Astrocyte of the spinal cord (primary cell): ENCODE results near the gene PIP.
"Not testable (repeated sequence)": the region's sequence is repeated elsewhere in the genome, so short reads cannot be mapped to it uniquely, and the experiment has no call there.

Experiments used
- DNase-seq: peaks from one replicate; pipeline ENCODE4 v3.0.0; 2011; ENCODE audit warnings: low read depth, low spot score
- H3K4me3 ChIP-seq: 2 replicates; pipeline ENCODE4 v1.5.1; 2011; ENCODE audit warnings: low read depth, mild to moderate bottlenecking, low read length, moderate library complexity
- in situ Hi-C: cut with HindIII; loops from 2 replicates; pipeline ENCODE4 v1.10.0; 2017; ENCODE audit warnings: low sequenced_read_pairs
- TF ChIP-seq, protein P1 (sequence below): IDR thresholded peaks from 2 replicates; pipeline ENCODE4 v1.5.1; 2012; ENCODE audit warnings: low read depth, mild to moderate bottlenecking, low read length, inconsistent platforms

Gene PIP

DNA sequence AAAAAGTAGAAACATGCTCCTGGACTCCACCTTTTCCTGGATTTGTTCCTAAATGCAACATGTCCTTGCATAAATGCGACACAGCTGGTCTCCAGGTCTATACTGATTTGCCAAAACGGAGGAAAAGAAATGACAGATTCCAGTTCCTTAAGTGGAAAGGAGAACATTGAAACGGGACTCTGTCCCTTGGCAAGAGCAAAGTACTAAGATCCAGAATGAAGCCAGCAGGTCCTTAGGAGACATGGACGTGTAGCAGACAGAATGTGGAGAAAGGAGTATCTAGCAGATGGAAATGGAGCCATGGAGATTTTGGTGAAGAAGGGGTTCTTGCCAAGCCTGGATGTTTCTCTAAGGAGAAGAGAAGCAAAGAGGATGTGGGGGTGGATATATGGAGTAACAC lies 16.2 kb downstream of the PIP start:
- TF ChIP-seq, protein P1, sequence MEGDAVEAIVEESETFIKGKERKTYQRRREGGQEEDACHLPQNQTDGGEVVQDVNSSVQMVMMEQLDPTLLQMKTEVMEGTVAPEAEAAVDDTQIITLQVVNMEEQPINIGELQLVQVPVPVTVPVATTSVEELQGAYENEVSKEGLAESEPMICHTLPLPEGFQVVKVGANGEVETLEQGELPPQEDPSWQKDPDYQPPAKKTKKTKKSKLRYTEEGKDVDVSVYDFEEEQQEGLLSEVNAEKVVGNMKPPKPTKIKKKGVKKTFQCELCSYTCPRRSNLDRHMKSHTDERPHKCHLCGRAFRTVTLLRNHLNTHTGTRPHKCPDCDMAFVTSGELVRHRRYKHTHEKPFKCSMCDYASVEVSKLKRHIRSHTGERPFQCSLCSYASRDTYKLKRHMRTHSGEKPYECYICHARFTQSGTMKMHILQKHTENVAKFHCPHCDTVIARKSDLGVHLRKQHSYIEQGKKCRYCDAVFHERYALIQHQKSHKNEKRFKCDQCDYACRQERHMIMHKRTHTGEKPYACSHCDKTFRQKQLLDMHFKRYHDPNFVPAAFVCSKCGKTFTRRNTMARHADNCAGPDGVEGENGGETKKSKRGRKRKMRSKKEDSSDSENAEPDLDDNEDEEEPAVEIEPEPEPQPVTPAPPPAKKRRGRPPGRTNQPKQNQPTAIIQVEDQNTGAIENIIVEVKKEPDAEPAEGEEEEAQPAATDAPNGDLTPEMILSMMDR = no peak
- no peak for DNase-seq
- no peak overlapping the region for H3K4me3 ChIP-seq
- in situ Hi-C loops = no loop called here

DNA sequence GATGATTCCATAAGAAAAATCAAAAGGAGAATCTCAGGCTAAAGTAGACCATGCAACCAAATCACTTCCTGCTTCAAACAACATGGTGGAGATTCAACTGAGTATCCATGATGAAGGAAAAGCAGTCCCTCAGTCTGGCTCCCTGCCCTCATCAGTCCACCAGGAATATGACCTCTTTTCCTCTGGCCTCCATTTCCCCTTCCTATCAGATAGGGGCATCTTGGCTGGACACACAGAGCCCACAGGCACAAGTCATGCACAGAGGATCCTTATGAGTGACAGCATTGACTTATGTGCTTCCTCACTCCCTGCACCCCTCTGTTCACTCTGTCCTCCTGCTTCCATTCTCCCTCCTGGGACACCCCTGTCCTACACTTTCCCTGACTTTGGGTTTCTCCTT lies 16.8 kb downstream of the PIP start:
- no peak overlapping the region for H3K4me3 ChIP-seq
- DNase-seq = no peak
- TF ChIP-seq, protein P1 = no peak
- in situ Hi-C loops = no loop called here

DNA sequence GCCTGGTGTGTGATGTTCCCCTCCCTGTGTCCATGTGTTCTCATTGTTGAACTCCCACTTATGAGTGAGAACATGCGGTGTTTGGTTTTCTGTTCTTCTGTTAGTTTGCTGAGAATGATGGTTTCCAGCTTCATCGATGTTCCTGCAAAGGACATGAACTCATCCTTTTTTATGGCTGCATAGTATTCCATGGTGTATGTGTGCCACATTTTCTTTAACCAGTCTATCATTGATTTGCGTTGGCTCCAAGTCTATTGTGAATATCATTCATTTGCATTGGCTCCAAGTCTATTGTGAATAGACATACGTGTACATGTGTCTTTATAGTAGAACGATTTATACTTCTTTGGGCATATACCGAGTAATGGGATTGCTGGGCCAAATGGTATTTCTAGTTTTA lies 18.8 kb downstream of the PIP start:
- DNase-seq, H3K4me3 ChIP-seq, in situ Hi-C loops: not testable (repeated sequence)

DNA sequence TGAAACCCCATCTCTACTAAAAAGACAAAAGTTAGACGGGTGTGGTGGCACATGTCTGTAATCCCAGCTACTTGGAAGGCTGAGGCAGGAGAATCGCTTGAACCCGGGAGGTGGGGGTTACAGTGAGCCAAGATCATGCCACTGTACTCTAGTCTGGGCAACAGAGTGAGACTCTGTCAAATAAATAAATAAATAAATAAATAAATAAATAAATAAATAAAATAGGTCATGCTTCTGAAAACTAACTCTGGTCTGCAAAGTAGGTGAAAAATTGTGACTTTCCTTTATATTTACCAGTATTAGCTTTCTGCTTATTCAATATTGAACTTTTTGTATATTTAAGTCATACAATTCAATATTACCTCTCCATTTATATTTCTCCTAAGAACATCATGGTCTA lies 26.7 kb downstream of the PIP start:
- in situ Hi-C loops, DNase-seq, H3K4me3 ChIP-seq: not testable (repeated sequence)

DNA sequence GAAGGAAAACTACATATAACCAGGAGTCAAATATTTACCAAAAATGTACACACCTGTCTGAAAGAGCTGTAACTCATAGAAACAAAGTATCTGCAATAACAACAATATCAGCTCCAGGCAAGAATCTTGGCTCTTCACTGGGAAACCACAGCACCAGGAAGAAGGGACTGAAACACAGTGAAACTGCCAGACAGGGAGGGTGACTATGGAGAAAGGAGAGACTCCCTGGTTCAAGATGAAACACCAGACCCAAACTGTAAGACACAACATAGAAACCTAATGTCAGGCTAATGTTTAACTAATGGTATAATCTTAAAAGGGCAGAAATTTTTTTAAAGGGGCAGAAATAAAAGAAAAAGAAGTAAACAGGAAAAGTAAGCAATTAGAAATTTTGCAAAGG lies 39.8 kb downstream of the PIP start:
- DNase-seq = no peak
- TF ChIP-seq, protein P1 = no peak
- in situ Hi-C loops = no loop called here

DNA sequence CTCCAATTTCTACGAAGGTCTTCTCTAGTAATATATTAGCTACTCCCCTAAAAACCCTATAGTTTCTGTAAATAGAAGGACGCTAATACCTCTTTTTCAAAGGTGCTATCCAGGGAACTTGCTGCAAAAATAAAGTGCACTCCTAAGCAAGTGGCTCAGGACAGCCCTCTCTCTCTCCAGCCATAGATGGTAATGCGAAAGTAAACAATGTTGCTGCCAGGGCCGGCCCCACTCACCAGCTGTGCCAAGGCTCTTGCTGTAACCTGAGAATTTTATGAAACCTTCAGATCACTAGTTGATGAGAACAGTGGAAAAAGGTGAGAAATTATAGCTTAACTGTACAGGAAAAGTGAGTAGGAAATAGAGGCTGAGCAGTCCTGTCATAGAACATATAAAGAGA lies 40.5 kb downstream of the PIP start:
- TF ChIP-seq, protein P1 = no peak

More for the DNA sequence above, 39.8 kb downstream of the PIP start:
- no peak overlapping the region for H3K4me3 ChIP-seq

DNA sequence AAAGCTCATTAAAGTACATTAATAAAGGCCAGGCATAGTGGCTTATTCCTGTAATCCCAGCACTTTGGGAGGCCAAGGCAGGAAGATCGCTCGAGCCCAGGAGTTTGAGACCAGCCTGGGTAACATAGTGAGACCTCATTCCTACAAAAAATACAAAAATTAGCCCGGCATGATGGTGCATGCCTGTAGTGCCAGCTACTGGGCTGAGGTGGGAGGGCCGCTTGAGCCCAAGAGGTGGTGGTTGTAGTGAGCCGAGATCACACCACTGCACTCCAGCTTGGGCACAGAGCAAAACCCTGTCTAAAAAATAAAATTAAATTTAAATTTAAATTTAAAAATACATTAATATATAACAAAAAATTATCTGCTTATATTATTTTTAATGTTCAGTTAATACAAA lies 44.3 kb downstream of the PIP start:
- TF ChIP-seq, protein P1 = no peak
- H3K4me3 ChIP-seq = no peak overlapping the region
- DNase-seq = no peak
- in situ Hi-C loops = no loop called here

More for the DNA sequence above, 40.5 kb downstream of the PIP start:
- DNase-seq = no peak
- no peak overlapping the region for H3K4me3 ChIP-seq
- in situ Hi-C loops = no loop called here
